Stimulated activated naive CD8-positive, alpha-beta T cell treated with anti-CD3 and anti-CD28 coated beads, Interleukin-15, Interleukin-2, amounts not matched to agents 100 U/mL and 50 U/mL, for 24 hours (primary cell): ENCODE data around the gene ARHGEF37.

Experiments used
- ATAC-seq: fragments of 150-1000 bp; cut with Tn5 transposase; one replicate; pipeline ENCODE4 v1.10.0; 2021
- DNase-seq: peaks from one replicate; pipeline ENCODE4 v3.0.0; 2021

ARHGEF37 gene

GRCh38 chr5:149674686-149675085 lies 93.4 kb downstream of the ARHGEF37 start:
- DNase-seq (no peak), ATAC-seq (no peak)

- DNase-seq (no peak), ATAC-seq (no peak)
Observed at GRCh38 chr5:149675610-149676201, 94.4 kb downstream of the ARHGEF37 start.

GRCh38 chr5:149677731-149678130 lies 96.4 kb downstream of the ARHGEF37 start:
- DNase-seq (no peak), ATAC-seq (no peak)

- ATAC-seq (no peak), DNase-seq (no peak)
Observed at GRCh38 chr5:149679876-149680809, 98.8 kb downstream of the ARHGEF37 start.

- DNase-seq: no peak
- ATAC-seq: peak; percentile 42
Observed at GRCh38 chr5:149680810-149681221, 99.5 kb downstream of the ARHGEF37 start.

- DNase-seq: no peak
- no peak for ATAC-seq
Observed at GRCh38 chr5:149681252-149681651, 100.0 kb downstream of the ARHGEF37 start.

GRCh38 chr5:149681922-149682321 lies 100.6 kb downstream of the ARHGEF37 start:
- DNase-seq: no peak
- ATAC-seq: no peak

GRCh38 chr5:149682532-149683075 lies 101.3 kb downstream of the ARHGEF37 start:
- DNase-seq (no peak), ATAC-seq (no peak)

- ATAC-seq (no peak), DNase-seq (no peak)
Observed at GRCh38 chr5:149683964-149684363, 102.7 kb downstream of the ARHGEF37 start.

GRCh38 chr5:149684371-149684770 lies 103.1 kb downstream of the ARHGEF37 start:
- no peak for ATAC-seq
- no peak for DNase-seq
